Small intestine (tissue), 7 donors: ENCODE data around the gene RNF114. TPM values are rescaled to one million over a fixed set of nuclear protein-coding genes. Genes with fewer than 3 reads are reported as not detected.

Experiments
- DNase-seq, 2 donors: peaks; one replicate each; pipeline versions ENCODE4 v3.0.0 to v3.0.0-alpha.2; 2013
- FAIRE-seq: peaks from 2 replicates; lab custom pipeline; 2012; peaks lifted over from hg19 to GRCh38; lab: Jason Lieb, UNC
- H3K27ac ChIP-seq, 3 donors: one replicate each; pipeline ENCODE4 v1.5.1; 2013; ENCODE audit warnings: low read length in 2 of 3, mild to moderate bottlenecking in 2 of 3, control low read depth in 1 of 3, inconsistent platforms in 1 of 3, low read depth in 1 of 3, moderate library complexity in 1 of 3
- H3K27me3 ChIP-seq, 3 donors: one replicate each; pipeline ENCODE4 v1.6.1; 2013; ENCODE audit warnings: low read length in 3 of 3, inconsistent platforms in 1 of 3; ENCODE audit not compliant: control insufficient read depth in 3 of 3, insufficient read depth in 3 of 3
- H3K36me3 ChIP-seq, 3 donors: one replicate each; pipeline ENCODE4 v1.6.1; 2013; ENCODE audit warnings: low read length in 3 of 3, inconsistent platforms in 1 of 3, low read depth in 1 of 3, mild to moderate bottlenecking in 1 of 3, moderate library complexity in 1 of 3; ENCODE audit not compliant: control insufficient read depth in 3 of 3, insufficient read depth in 2 of 3
- H3K4me1 ChIP-seq, 3 donors: one replicate each; pipeline ENCODE4 v1.6.1; 2013; ENCODE audit warnings: low read length in 2 of 3, inconsistent platforms in 1 of 3, low read depth in 1 of 3, mild to moderate bottlenecking in 1 of 3, moderate library complexity in 1 of 3; ENCODE audit not compliant: control insufficient read depth in 3 of 3, insufficient read depth in 2 of 3
- H3K4me3 ChIP-seq, 3 donors: one replicate each; pipeline ENCODE4 v1.5.1; 2013; ENCODE audit warnings: low read length in 3 of 3, control low read depth in 1 of 3, inconsistent platforms in 1 of 3, low read depth in 1 of 3, mild to moderate bottlenecking in 1 of 3, moderate library complexity in 1 of 3
- H3K9me3 ChIP-seq, 2 donors: one replicate each; pipeline ENCODE4 v1.6.1; 2013; ENCODE audit warnings: low read depth in 1 of 2, low read length in 1 of 2; ENCODE audit not compliant: control insufficient read depth in 2 of 2, insufficient read depth in 1 of 2
- WGBS, 3 donors: extraction: QIAGEN DNeasy Blood & Tissue Kit; methylation state at CpG; one replicate each; pipeline ENCODE4 v1.1.7; 2013; 5-methylcytosine and 5-hydroxymethylcytosine counted together
- polyA plus RNA-seq, 4 donors: library from polyadenylated mRNA; stranded (reverse) in 3 of 4; unstranded in 1 of 4; fragments of 200-250 nt in 3 of 4; fragments of 120-200 nt in 1 of 4; gene quantifications; one replicate each; pipeline versions ENCODE4 v1.2.1 to v1.2.3, GENCODE V29; 2013
- donor health status: healthy with polysubstance abuse.
- donor health status: control.
- donor health status: control.
- donor health status: Bipolar disorder and iron deficiency.
- donor health status: healthy.

The RNF114 gene
- polyA plus RNA-seq, 4 donors = 51.2 to 118 (median 68.4) TPM

- Histone ChIP-seq H3K9me3 (no peaks in the 10 kb centered on the region), H3K4me1 (peaks cover 2 to 52% (median 7%) of the 10 kb centered on the region in 3 donors), H3K27me3 (peaks cover 0 to 11% (median 0%) of the 10 kb centered on the region in 3 donors), H3K36me3 (peaks cover 0 to 35% (median 0%) of the 10 kb centered on the region in 3 donors), H3K27ac (no peak overlapping the region), H3K4me3 (no peak overlapping the region)
- DNase-seq (no peak), FAIRE-seq (no peak)
- WGBS, 3 donors = 56 to 76% (median 65%) methylated on average over 13 of the region's 13 CpGs
Measured at GRCh38 chr20:49985617-49986016, 49.4 kb downstream of the RNF114 start.

- 83 to 85% (median 84%) methylated on average over 4 of the region's 4 CpGs for WGBS, 3 donors
- Histone ChIP-seq H3K27ac (no peak overlapping the region), H3K9me3 (no peaks in the 10 kb centered on the region), H3K4me3 (no peak overlapping the region), H3K36me3 (peaks cover 0 to 35% (median 0%) of the 10 kb centered on the region in 3 donors), H3K27me3 (peaks cover 0 to 11% (median 0%) of the 10 kb centered on the region in 3 donors), H3K4me1 (peaks cover 2 to 51% (median 7%) of the 10 kb centered on the region in 3 donors)
- no peak for FAIRE-seq
- DNase-seq = no peak
Measured at GRCh38 chr20:49986049-49986448, 49.9 kb downstream of the RNF114 start.

GRCh38 chr20:49987015-49987867, 51.0 kb downstream of the RNF114 start:
- H3K4me3 ChIP-seq = no peak overlapping the region
- peaks cover 0 to 2% (median 0%) of the 10 kb centered on the region in 3 donors for H3K27me3 ChIP-seq
- no peaks in the 10 kb centered on the region for H3K9me3 ChIP-seq
- peak overlapping the region in 1 of 3 donors; percentile 56 for H3K27ac ChIP-seq
- 80 to 86% (median 85%) methylated on average over 15 of the region's 15 CpGs for WGBS, 3 donors
- H3K4me1 ChIP-seq = peaks cover 2 to 39% (median 3%) of the 10 kb centered on the region in 3 donors
- FAIRE-seq = no peak
- DNase-seq = no peak
- H3K36me3 ChIP-seq = peaks cover 0 to 35% (median 0%) of the 10 kb centered on the region in 3 donors

GRCh38 chr20:49987868-49988690, 51.9 kb downstream of the RNF114 start:
- WGBS, 3 donors = 76 to 90% (median 81%) methylated on average over 18 of the region's 18 CpGs
- Histone ChIP-seq H3K27ac (peak overlapping the region in 2 of 3 donors; percentile 40 to 56), H3K36me3 (peaks cover 0 to 35% (median 0%) of the 10 kb centered on the region in 3 donors), H3K27me3 (no peaks in the 10 kb centered on the region), H3K4me3 (no peak overlapping the region), H3K9me3 (no peaks in the 10 kb centered on the region), H3K4me1 (peaks cover 0 to 35% (median under 1%) of the 10 kb centered on the region in 3 donors)
- DNase-seq (no peak), FAIRE-seq (no peak)

GRCh38 chr20:49989234-49990065, 53.3 kb downstream of the RNF114 start:
- peaks cover 0 to 26% (median 0%) of the 10 kb centered on the region in 3 donors for H3K36me3 ChIP-seq
- 44 to 79% (median 71%) methylated on average over 21 to 22 of the region's 22 CpGs for WGBS, 3 donors
- no peak overlapping the region for H3K4me3 ChIP-seq
- DNase-seq (peak in 1 of 2 donors; percentile 45), FAIRE-seq (no peak)
- no peaks in the 10 kb centered on the region for H3K27me3 ChIP-seq
- H3K9me3 ChIP-seq = no peaks in the 10 kb centered on the region
- H3K27ac ChIP-seq = peak overlapping the region in 2 of 3 donors; percentile 65 to 88
- H3K4me1 ChIP-seq = peaks cover 0 to 23% (median 0%) of the 10 kb centered on the region in 3 donors

GRCh38 chr20:49990271-49990720, 54.1 kb downstream of the RNF114 start:
- peak overlapping the region in 2 of 3 donors; percentile 53 to 65 for H3K27ac ChIP-seq
- H3K27me3 ChIP-seq = no peaks in the 10 kb centered on the region
- no peaks in the 10 kb centered on the region for H3K9me3 ChIP-seq
- peaks cover 0 to 15% (median 0%) of the 10 kb centered on the region in 3 donors for H3K4me1 ChIP-seq
- FAIRE-seq (no peak), DNase-seq (no peak)
- no peak overlapping the region for H3K4me3 ChIP-seq
- H3K36me3 ChIP-seq = peaks cover 0 to 23% (median 0%) of the 10 kb centered on the region in 3 donors
- 15 to 41% (median 35%) methylated on average over 9 of the region's 9 CpGs for WGBS, 3 donors

- DNase-seq (no peak), FAIRE-seq (no peak)
- Histone ChIP-seq H3K4me3 (no peak overlapping the region), H3K36me3 (peaks cover 0 to 3% (median 0%) of the 10 kb centered on the region in 3 donors), H3K9me3 (no peaks in the 10 kb centered on the region), H3K4me1 (peaks cover 0 to 15% (median 0%) of the 10 kb centered on the region in 3 donors), H3K27ac (no peak overlapping the region), H3K27me3 (no peaks in the 10 kb centered on the region)
- 62 to 88% (median 69%) methylated on average over 6 of the region's 6 CpGs for WGBS, 3 donors
Measured at GRCh38 chr20:49993301-49993751, 57.1 kb downstream of the RNF114 start.
